ENCODE data around the gene C6orf163.

C6orf163 gene

GRCh38 chr6:87333033-87333432 is 11.6 kb upstream of the C6orf163 start:
- Histone ChIP-seq H3K9me3 (ENCODE audit: control insufficient read depth, low read length) (no peaks in the 10 kb centered on the region), H3K36me3 (ENCODE audit: control insufficient read depth, insufficient read depth, low read length) (no peaks in the 10 kb centered on the region), H3K4me1 (ENCODE audit: control insufficient read depth, insufficient read depth, low read length, poor library complexity, severe bottlenecking) (peaks cover 5% of the 10 kb centered on the region), H3K4me3 (ENCODE audit: extremely low read depth, insufficient read depth, low read length, poor library complexity, severe bottlenecking) (no peak overlapping the region), H3K27ac (ENCODE audit: low read depth, low read length, severe bottlenecking) (no peak overlapping the region)
- 48 to 85% methylated on average over 3 to 5 of the region's 5 CpGs for WGBS, 2 experiments (ENCODE audit: insufficient coverage in 2 of 2)

- H3K36me3 ChIP-seq (ENCODE audit: control insufficient read depth, insufficient read depth, low read length) = no peaks in the 10 kb centered on the region
- no peaks in the 10 kb centered on the region for H3K9me3 ChIP-seq (ENCODE audit: control insufficient read depth, low read length)
- no peak overlapping the region for H3K27ac ChIP-seq (ENCODE audit: low read depth, low read length, severe bottlenecking)
- H3K4me3 ChIP-seq (ENCODE audit: extremely low read depth, insufficient read depth, low read length, poor library complexity, severe bottlenecking) = no peak overlapping the region
- H3K4me1 ChIP-seq (ENCODE audit: control insufficient read depth, insufficient read depth, low read length, poor library complexity, severe bottlenecking) = peaks cover 6% of the 10 kb centered on the region
- 67 to 75% methylated on average over 3 of the region's 3 CpGs for WGBS, 2 experiments (ENCODE audit: insufficient coverage in 2 of 2)
These were observed 10.9 kb upstream of the C6orf163 start for GRCh38 chr6:87333591-87334181.

- no peak overlapping the region for H3K4me3 ChIP-seq (ENCODE audit: extremely low read depth, insufficient read depth, low read length, poor library complexity, severe bottlenecking)
- H3K36me3 ChIP-seq (ENCODE audit: control insufficient read depth, insufficient read depth, low read length) = no peaks in the 10 kb centered on the region
- H3K9me3 ChIP-seq (ENCODE audit: control insufficient read depth, low read length) = no peaks in the 10 kb centered on the region
- peaks cover 8% of the 10 kb centered on the region for H3K4me1 ChIP-seq (ENCODE audit: control insufficient read depth, insufficient read depth, low read length, poor library complexity, severe bottlenecking)
- WGBS, 2 experiments (ENCODE audit: insufficient coverage in 2 of 2) = 83 to 100% methylated on average over 1 of the region's 1 CpG
- no peak overlapping the region for H3K27ac ChIP-seq (ENCODE audit: low read depth, low read length, severe bottlenecking)
These were observed 9.9 kb upstream of the C6orf163 start for GRCh38 chr6:87334683-87335082.

GRCh38 chr6:87336367-87336766 is 8.2 kb upstream of the C6orf163 start:
- Histone ChIP-seq H3K27ac (ENCODE audit: low read depth, low read length, severe bottlenecking) (no peak overlapping the region), H3K36me3 (ENCODE audit: control insufficient read depth, insufficient read depth, low read length) (no peaks in the 10 kb centered on the region)
- 50 to 67% methylated on average over 1 of the region's 4 CpGs for WGBS, 2 experiments (ENCODE audit: insufficient coverage in 2 of 2)

GRCh38 chr6:87340230-87340629 is 4.4 kb upstream of the C6orf163 start:
- Histone ChIP-seq H3K9me3 (ENCODE audit: control insufficient read depth, low read length) (no peaks in the 10 kb centered on the region), H3K4me3 (ENCODE audit: extremely low read depth, insufficient read depth, low read length, poor library complexity, severe bottlenecking) (no peak overlapping the region), H3K36me3 (ENCODE audit: control insufficient read depth, insufficient read depth, low read length) (peaks cover 10% of the 10 kb centered on the region), H3K4me1 (ENCODE audit: control insufficient read depth, insufficient read depth, low read length, poor library complexity, severe bottlenecking) (peaks cover 3% of the 10 kb centered on the region), H3K27ac (ENCODE audit: low read depth, low read length, severe bottlenecking) (no peak overlapping the region)
- WGBS, 2 experiments (ENCODE audit: insufficient coverage in 2 of 2) = 100% methylated on average over 2 of the region's 4 CpGs

More at GRCh38 chr6:87336367-87336766, 8.2 kb upstream of the C6orf163 start:
- no peak overlapping the region for H3K4me3 ChIP-seq (ENCODE audit: extremely low read depth, insufficient read depth, low read length, poor library complexity, severe bottlenecking)
- peaks cover 8% of the 10 kb centered on the region for H3K4me1 ChIP-seq (ENCODE audit: control insufficient read depth, insufficient read depth, low read length, poor library complexity, severe bottlenecking)
- no peaks in the 10 kb centered on the region for H3K9me3 ChIP-seq (ENCODE audit: control insufficient read depth, low read length)

GRCh38 chr6:87341158-87341557 is 3.5 kb upstream of the C6orf163 start:
- H3K36me3 ChIP-seq (ENCODE audit: control insufficient read depth, insufficient read depth, low read length) = peaks cover 10% of the 10 kb centered on the region
- no peaks in the 10 kb centered on the region for H3K9me3 ChIP-seq (ENCODE audit: control insufficient read depth, low read length)
- 85 to 100% methylated on average over 2 of the region's 2 CpGs for WGBS, 2 experiments (ENCODE audit: insufficient coverage in 2 of 2)
- H3K27ac ChIP-seq (ENCODE audit: low read depth, low read length, severe bottlenecking) = no peak overlapping the region
- H3K4me3 ChIP-seq (ENCODE audit: extremely low read depth, insufficient read depth, low read length, poor library complexity, severe bottlenecking) = no peak overlapping the region
- peaks cover 3% of the 10 kb centered on the region for H3K4me1 ChIP-seq (ENCODE audit: control insufficient read depth, insufficient read depth, low read length, poor library complexity, severe bottlenecking)

GRCh38 chr6:87341899-87342298 is 2.7 kb upstream of the C6orf163 start:
- 100% methylated on average over 1 of the region's 1 CpG for WGBS, 2 experiments (ENCODE audit: insufficient coverage in 2 of 2)
- Histone ChIP-seq H3K4me1 (ENCODE audit: control insufficient read depth, insufficient read depth, low read length, poor library complexity, severe bottlenecking) (peaks cover 3% of the 10 kb centered on the region), H3K9me3 (ENCODE audit: control insufficient read depth, low read length) (no peaks in the 10 kb centered on the region), H3K27ac (ENCODE audit: low read depth, low read length, severe bottlenecking) (no peak overlapping the region), H3K36me3 (ENCODE audit: control insufficient read depth, insufficient read depth, low read length) (peaks cover 10% of the 10 kb centered on the region), H3K4me3 (ENCODE audit: extremely low read depth, insufficient read depth, low read length, poor library complexity, severe bottlenecking) (no peak overlapping the region)

- Histone ChIP-seq H3K4me1 (ENCODE audit: control insufficient read depth, insufficient read depth, low read length, poor library complexity, severe bottlenecking) (peaks cover 3% of the 10 kb centered on the region), H3K36me3 (ENCODE audit: control insufficient read depth, insufficient read depth, low read length) (peaks cover 10% of the 10 kb centered on the region), H3K27ac (ENCODE audit: low read depth, low read length, severe bottlenecking) (no peak overlapping the region), H3K9me3 (ENCODE audit: control insufficient read depth, low read length) (no peaks in the 10 kb centered on the region), H3K4me3 (ENCODE audit: extremely low read depth, insufficient read depth, low read length, poor library complexity, severe bottlenecking) (no peak overlapping the region)
These were observed 1.8 kb upstream of the C6orf163 start for GRCh38 chr6:87342829-87343228.

GRCh38 chr6:87346700-87347099 is 2.1 kb downstream of the C6orf163 start:
- no peaks in the 10 kb centered on the region for H3K4me1 ChIP-seq (ENCODE audit: control insufficient read depth, insufficient read depth, low read length, poor library complexity, severe bottlenecking)
- H3K27ac ChIP-seq (ENCODE audit: low read depth, low read length, severe bottlenecking) = no peak overlapping the region
- WGBS, 2 experiments (ENCODE audit: insufficient coverage in 2 of 2) = 82 to 83% methylated on average over 1 to 2 of the region's 3 CpGs
- no peak overlapping the region for H3K4me3 ChIP-seq (ENCODE audit: extremely low read depth, insufficient read depth, low read length, poor library complexity, severe bottlenecking)
- H3K9me3 ChIP-seq (ENCODE audit: control insufficient read depth, low read length) = no peaks in the 10 kb centered on the region
- peaks cover 10% of the 10 kb centered on the region for H3K36me3 ChIP-seq (ENCODE audit: control insufficient read depth, insufficient read depth, low read length)

- no peak overlapping the region for H3K27ac ChIP-seq (ENCODE audit: low read depth, low read length, severe bottlenecking)
- no peak overlapping the region for H3K4me3 ChIP-seq (ENCODE audit: extremely low read depth, insufficient read depth, low read length, poor library complexity, severe bottlenecking)
- 68 to 100% methylated on average over 1 to 2 of the region's 2 CpGs for WGBS, 2 experiments (ENCODE audit: insufficient coverage in 2 of 2)
- peaks cover under 1% of the 10 kb centered on the region for H3K36me3 ChIP-seq (ENCODE audit: control insufficient read depth, insufficient read depth, low read length)
- no peaks in the 10 kb centered on the region for H3K4me1 ChIP-seq (ENCODE audit: control insufficient read depth, insufficient read depth, low read length, poor library complexity, severe bottlenecking)
- no peaks in the 10 kb centered on the region for H3K9me3 ChIP-seq (ENCODE audit: control insufficient read depth, low read length)
These were observed 5.3 kb downstream of the C6orf163 start for GRCh38 chr6:87349896-87350295.

GRCh38 chr6:87350516-87350915 is 5.9 kb downstream of the C6orf163 start:
- Histone ChIP-seq H3K36me3 (ENCODE audit: control insufficient read depth, insufficient read depth, low read length) (no peaks in the 10 kb centered on the region), H3K9me3 (ENCODE audit: control insufficient read depth, low read length) (no peaks in the 10 kb centered on the region), H3K27ac (ENCODE audit: low read depth, low read length, severe bottlenecking) (no peak overlapping the region), H3K4me1 (ENCODE audit: control insufficient read depth, insufficient read depth, low read length, poor library complexity, severe bottlenecking) (no peaks in the 10 kb centered on the region), H3K4me3 (ENCODE audit: extremely low read depth, insufficient read depth, low read length, poor library complexity, severe bottlenecking) (no peak overlapping the region)

Data from mesodermal cell (in vitro differentiated cells).